Fibroblast of skin of left biceps (primary cell): ENCODE results near the gene LMAN1.
A peak's percentile ranks its signal among the peaks of the same experiment; 100 is the strongest.

Experiments used
- DNase-seq, 2 experiments: peaks; one replicate each; pipeline ENCODE4 v3.0.0-alpha.2; 2013; ENCODE audit warnings: low read depth in 2 of 2

LMAN1 gene

GRCh38 chr18:59303656-59304195, 55.3 kb downstream of the LMAN1 start:
- no peak for DNase-seq

- no peak for DNase-seq
Measured at GRCh38 chr18:59303006-59303405, 56.1 kb downstream of the LMAN1 start.

GRCh38 chr18:59301929-59302328, 57.1 kb downstream of the LMAN1 start:
- DNase-seq = no peak

- no peak for DNase-seq
Measured at GRCh38 chr18:59300676-59301285, 58.3 kb downstream of the LMAN1 start.

- no peak for DNase-seq
Measured at GRCh38 chr18:59298871-59299270, 60.2 kb downstream of the LMAN1 start.

GRCh38 chr18:59293317-59293716, 65.7 kb downstream of the LMAN1 start:
- no peak for DNase-seq

GRCh38 chr18:59286341-59286740, 72.7 kb downstream of the LMAN1 start:
- peak in 1 of 2 experiments; percentile 8 for DNase-seq

- no peak for DNase-seq
Measured at GRCh38 chr18:59282341-59282740, 76.7 kb downstream of the LMAN1 start.

- no peak for DNase-seq
Measured at GRCh38 chr18:59279722-59280121, 79.3 kb downstream of the LMAN1 start.

GRCh38 chr18:59279193-59279592, 79.9 kb downstream of the LMAN1 start:
- DNase-seq = no peak

- no peak for DNase-seq
Measured at GRCh38 chr18:59278793-59279192, 80.3 kb downstream of the LMAN1 start.
